HAP-1 (cell line): ENCODE results near the gene CPN1.
A peak's percentile ranks its signal among the peaks of the same experiment; 100 is the strongest.

Experiments used
- DNase-seq, 2 experiments: peaks; one replicate each; pipeline ENCODE4 v3.0.0-alpha.2; 2016 to 2020; ENCODE audit warnings: low spot score in 2 of 2
- H3K27me3 ChIP-seq: fragments of 250-450 bp; sonication (Bioruptor Pico); 2 replicates; pipeline ENCODE4 v1.5.1; 2020; ENCODE audit warnings: low read depth, mild to moderate bottlenecking, moderate library complexity
- H3K36me3 ChIP-seq: fragments of 250-450 bp; sonication (Bioruptor Pico); replicated peaks from 2 replicates; pipeline ENCODE4 v1.5.1; 2020; ENCODE audit warnings: mild to moderate bottlenecking
- H3K4me1 ChIP-seq: fragments of 250-450 bp; sonication (Bioruptor Pico); 2 replicates; pipeline ENCODE4 v1.5.1; 2020; ENCODE audit warnings: mild to moderate bottlenecking
- H3K4me3 ChIP-seq: fragments of 250-450 bp; sonication (Bioruptor Pico); 2 replicates; pipeline ENCODE4 v1.5.1; 2020; ENCODE audit warnings: mild to moderate bottlenecking, moderate library complexity
- H3K9me3 ChIP-seq: fragments of 250-450 bp; sonication (Bioruptor Pico); 2 replicates; pipeline ENCODE4 v1.5.1; 2020; ENCODE audit warnings: mild to moderate bottlenecking, moderate library complexity
- in situ Hi-C: fragments of 300-500 bp; cut with MboI; formaldehyde crosslinking; loops from 3 replicates; pipeline ENCODE4 v1.14.3; 2020; ENCODE audit warnings: low sequenced_read_pairs, inconsistent platforms, mixed read lengths

CPN1 gene

DNA sequence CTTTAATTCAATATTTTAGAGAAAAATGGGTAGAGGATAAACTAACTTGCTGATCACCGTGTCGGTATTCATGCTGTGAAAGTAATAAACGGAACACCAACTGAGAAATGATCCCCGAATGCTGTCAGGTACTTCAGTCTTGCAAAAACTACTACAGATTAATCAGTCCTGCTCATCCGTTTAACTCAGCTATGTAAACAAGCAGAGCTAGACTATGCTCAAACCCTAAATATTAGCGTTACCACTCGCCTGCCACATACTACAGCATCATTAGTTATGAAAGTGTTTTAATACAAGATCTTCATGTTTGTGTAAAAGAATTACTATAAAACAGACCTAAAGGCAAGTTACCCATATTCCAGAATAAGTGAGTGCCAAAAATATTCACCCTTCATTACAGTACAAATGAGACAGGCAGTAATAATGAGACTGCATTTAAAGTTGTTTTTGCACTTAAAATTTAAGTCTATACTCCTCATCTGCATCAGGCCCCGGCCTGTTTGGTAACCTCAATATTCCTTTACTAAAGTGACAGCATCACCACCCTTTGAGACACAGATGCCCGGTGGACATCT is 72.9 kb downstream of the CPN1 start:
- H3K27me3 ChIP-seq: no peaks in the 10 kb centered on the region
- peak overlapping the region; percentile 73 for H3K4me3 ChIP-seq
- no peak for DNase-seq
- in situ Hi-C loops: loop anchor here (10.0 kb wide), 1 partner anchor 94 kb away; no protein-coding TSS in a partner anchor
- no peaks in the 10 kb centered on the region for H3K36me3 ChIP-seq
- no peaks in the 10 kb centered on the region for H3K9me3 ChIP-seq
- H3K4me1 ChIP-seq: peaks cover 34% of the 10 kb centered on the region

DNA sequence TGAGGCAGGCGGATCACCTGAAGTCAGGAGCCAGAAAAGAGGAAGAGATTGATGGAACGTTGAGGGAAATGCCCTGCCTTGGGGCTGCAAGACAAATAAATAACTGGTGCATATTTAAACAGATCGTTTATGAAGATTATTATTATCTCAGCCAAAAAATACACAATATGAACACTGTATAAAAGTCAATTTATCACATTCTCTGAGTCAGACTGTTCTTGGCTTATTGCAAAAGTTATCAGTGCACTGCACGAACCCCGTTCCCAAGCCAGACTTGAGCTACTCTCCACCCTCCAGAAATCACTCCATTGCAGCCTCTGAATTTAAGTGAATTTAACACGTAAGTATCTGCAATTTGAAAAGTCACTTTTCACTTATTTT is 73.5 kb downstream of the CPN1 start:
- H3K4me3 ChIP-seq: peak overlapping the region; percentile 73
- H3K4me1 ChIP-seq: peaks cover 34% of the 10 kb centered on the region
- no peaks in the 10 kb centered on the region for H3K9me3 ChIP-seq
- in situ Hi-C loops: loop anchor here (10.0 kb wide), 1 partner anchor 93 kb away; no protein-coding TSS in a partner anchor
- no peaks in the 10 kb centered on the region for H3K27me3 ChIP-seq
- no peaks in the 10 kb centered on the region for H3K36me3 ChIP-seq
- DNase-seq: no peak

DNA sequence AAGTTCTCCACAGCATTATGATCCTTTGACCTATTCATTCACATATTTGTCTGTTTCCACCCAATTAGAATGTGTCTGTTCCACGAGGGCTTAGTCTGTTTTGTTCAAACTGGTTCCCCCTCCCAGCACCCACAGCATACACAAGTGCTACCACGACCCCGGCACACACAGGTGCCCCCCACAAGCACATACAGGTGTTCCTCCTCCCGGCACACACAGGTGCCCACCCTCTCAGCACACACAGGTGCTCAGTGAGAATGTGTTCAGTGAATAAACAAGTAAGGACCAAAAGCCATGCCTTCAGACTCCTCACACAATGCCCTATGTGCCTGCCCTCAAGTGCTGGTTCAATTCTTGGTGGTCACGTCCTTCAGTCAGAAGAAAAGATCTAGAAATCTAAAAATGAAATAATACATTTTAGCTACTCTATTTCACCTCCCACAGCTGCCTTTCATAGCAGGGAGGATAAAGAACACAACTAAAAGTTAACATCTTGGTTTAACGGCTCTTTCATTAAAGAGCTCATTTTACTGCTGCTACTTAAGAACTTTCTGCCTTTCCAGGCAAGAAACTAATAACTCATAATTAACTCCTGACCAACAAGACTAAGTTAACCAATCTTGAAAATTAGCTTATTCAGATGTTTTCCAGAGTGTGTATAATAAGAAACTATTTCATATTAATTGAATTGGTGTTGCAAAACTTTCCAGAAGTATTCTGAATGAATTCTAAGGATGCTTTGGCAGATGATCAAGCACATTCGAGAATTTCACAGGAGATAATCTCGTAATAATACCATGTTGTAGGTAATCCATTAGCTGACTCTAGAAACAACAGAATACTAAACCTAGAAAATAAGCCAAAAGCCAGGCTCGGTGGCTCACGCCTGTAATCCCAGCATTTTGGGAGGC is 74.2 kb downstream of the CPN1 start:
- no peaks in the 10 kb centered on the region for H3K27me3 ChIP-seq
- peaks cover 34% of the 10 kb centered on the region for H3K4me1 ChIP-seq
- H3K9me3 ChIP-seq: no peaks in the 10 kb centered on the region; the same call in 1 of the 2 replicates
- in situ Hi-C loops: loop anchor here (10.0 kb wide), 1 partner anchor 93 kb away; no protein-coding TSS in a partner anchor
- H3K4me3 ChIP-seq: peak overlapping the region; percentile 73
- DNase-seq: peak in 1 of 2 experiments; percentile 28
- no peaks in the 10 kb centered on the region for H3K36me3 ChIP-seq

DNA sequence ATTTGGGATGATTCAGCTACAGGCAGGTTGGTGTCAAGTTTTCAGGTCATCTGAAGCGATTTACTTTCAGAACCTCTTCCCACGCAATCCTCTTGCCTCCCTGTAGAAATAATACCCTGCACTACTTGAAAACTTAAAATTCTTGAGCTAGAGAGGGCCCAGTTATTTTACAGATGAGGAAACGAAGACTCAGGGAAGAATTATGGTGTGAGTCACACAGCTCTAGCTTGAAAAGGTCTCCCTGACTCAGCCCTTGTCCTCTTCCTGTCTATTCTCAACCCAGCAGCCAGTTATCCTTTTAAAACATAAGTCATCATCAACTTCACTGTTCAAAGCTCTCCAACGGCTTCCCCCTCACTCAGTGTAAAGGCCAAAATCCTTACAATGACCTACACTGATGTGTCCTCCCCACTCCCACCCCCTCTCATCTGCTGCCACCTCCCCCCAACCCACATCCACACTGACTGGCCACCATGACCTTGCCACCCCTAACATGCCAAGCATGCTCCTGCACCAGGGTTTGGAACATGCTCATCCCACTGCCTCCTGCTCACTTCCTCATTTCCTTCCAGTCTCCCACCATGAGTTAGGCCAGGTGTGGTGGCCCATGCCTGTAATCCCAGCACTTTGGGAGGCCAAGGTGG is 75.3 kb downstream of the CPN1 start:
- in situ Hi-C loops: loop anchor here (10.0 kb wide), 1 partner anchor 92 kb away; no protein-coding TSS in a partner anchor
- no peak for DNase-seq

DNA sequence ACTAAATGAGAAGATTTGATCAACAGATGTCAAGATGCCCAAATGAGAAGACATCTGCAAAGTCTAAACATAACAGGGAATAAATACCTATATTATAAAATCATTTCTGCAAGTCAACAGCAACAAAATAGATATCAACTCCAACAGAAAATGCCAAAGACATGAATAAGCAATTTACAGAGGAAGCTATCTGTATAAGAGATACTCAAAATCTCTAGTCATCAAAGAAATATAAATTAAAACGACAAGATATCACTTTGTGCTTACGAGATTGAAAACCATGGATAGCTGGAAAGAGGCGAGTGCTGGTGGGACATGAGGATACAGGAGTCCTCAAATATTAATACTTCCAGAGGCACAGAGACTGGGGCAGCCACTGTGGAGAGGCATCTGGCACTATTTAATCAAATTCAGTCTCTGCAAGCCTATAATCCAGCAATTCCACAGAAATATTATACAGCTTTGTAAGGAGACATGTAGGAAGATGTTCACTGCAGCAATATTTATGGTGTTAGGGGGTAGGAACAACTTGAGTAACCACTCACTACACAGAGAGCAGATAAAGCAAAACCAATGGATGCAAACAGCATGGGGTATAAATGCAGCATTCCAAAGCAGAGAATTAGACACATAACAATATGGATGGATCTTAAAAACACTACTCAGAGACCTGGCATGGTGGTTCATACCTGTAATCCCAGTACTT is 76.7 kb downstream of the CPN1 start:
- Histone ChIP-seq H3K27me3 (no peaks in the 10 kb centered on the region), H3K4me3 (no peak overlapping the region), H3K4me1 (peaks cover 32% of the 10 kb centered on the region), H3K36me3 (no peaks in the 10 kb centered on the region), H3K9me3 (no peaks in the 10 kb centered on the region; the same call in 1 of the 2 replicates)
- DNase-seq: no peak
- in situ Hi-C loops: loop anchor here (10.0 kb wide), 1 partner anchor 90 kb away; no protein-coding TSS in a partner anchor

More for the DNA sequence above, 75.3 kb downstream of the CPN1 start:
- no peaks in the 10 kb centered on the region for H3K27me3 ChIP-seq
- H3K4me1 ChIP-seq: peaks cover 34% of the 10 kb centered on the region
- H3K36me3 ChIP-seq: no peaks in the 10 kb centered on the region
- no peaks in the 10 kb centered on the region; the same call in 1 of the 2 replicates for H3K9me3 ChIP-seq
- H3K4me3 ChIP-seq: no peak overlapping the region

DNA sequence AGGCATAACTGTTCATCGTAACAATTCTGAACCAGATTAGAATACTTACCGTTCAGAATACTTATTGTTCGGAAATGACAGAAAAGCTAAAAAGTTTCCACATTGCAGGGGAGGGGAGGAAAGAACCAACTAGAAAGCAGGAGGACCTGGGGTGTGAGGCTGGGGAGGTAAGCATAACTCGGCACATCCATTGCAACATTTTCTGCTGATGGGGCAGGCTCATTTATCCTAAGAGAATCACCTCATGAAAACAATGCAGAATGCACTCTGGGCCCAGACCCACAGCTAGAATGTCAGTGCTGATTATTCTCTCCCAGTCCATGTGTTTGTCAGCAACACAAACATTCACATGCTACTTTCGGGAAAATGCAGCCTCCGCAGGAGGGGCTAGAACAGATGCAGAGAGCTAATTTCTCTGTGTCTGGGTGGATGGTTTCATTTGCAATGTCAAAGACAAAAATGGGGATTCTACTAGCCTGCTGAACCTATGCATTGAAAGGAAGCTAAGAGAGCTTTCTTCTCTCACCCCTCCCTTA is 81.5 kb downstream of the CPN1 start:
- H3K36me3 ChIP-seq: no peaks in the 10 kb centered on the region
- in situ Hi-C loops: loop anchor here (10.0 kb wide), 1 partner anchor 85 kb away; no protein-coding TSS in a partner anchor
- H3K9me3 ChIP-seq: no peaks in the 10 kb centered on the region; the same call in 1 of the 2 replicates
- H3K27me3 ChIP-seq: no peaks in the 10 kb centered on the region
- DNase-seq: no peak
- H3K4me1 ChIP-seq: peaks cover 6% of the 10 kb centered on the region; the same call in 1 of the 2 replicates
- no peak overlapping the region for H3K4me3 ChIP-seq

DNA sequence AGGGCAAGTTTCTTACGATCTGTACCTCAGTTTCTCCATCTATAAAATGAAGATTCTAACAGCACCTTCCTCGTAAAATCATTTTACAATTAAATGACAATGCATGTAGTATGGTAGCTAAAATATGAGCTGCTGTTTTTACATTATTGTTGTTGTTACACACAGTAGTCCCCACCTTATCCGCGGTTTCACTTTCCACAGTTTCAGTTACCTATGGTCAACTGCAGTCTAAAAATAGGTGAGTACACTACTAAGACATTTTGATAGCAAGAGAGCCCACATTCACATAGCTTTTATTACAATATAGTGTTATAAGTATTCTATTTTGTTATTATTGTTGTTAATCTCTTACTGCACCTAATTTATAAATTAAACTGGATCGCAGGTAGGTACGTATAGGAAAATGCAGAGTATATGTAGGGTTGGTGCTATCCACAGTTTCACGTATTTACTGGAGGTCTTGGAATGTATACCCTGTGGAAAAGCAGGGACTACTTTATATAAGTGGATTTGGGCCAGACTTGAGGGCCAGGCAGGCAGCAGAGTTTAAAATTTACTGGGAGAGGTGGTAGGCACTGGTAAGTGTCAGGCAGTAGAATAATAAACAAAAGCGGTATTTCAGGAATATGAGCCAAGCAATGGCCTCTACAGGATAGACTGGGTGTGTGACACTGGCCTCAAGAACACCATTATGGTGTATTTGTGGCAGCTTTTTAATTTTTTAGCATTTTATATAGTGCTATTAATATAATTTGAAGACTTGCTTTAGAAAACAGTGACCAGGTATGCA is 82.2 kb downstream of the CPN1 start:
- in situ Hi-C loops: loop anchor here (10.0 kb wide), 1 partner anchor 85 kb away; no protein-coding TSS in a partner anchor
- no peaks in the 10 kb centered on the region; the same call in 1 of the 2 replicates for H3K9me3 ChIP-seq

DNA sequence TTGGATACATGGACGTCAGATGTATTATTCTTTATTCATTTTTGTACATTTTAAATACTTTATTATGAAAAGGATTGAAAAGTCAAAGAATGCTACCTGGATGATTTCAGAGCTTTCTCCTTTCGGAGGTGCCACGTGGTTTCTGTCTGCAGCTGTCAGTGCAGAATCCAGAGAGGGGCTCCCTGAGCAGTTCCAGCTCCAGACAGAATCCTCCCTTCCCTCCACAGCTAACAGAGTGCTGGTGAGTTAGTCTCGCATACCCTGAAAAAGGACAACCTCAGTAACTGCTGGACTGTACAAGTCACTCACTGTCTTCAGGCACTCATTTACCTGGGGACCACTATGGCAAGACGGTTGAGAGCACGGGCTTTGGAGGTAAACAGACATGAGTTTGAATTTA is 82.8 kb downstream of the CPN1 start:
- H3K4me1 ChIP-seq: peaks cover 15% of the 10 kb centered on the region
- H3K4me3 ChIP-seq: no peak overlapping the region
- in situ Hi-C loops: no loop called here

More for the DNA sequence above, 82.2 kb downstream of the CPN1 start:
- Histone ChIP-seq H3K4me1 (peaks cover 8% of the 10 kb centered on the region), H3K27me3 (no peaks in the 10 kb centered on the region), H3K4me3 (no peak overlapping the region), H3K36me3 (no peaks in the 10 kb centered on the region)
- DNase-seq: no peak

DNA sequence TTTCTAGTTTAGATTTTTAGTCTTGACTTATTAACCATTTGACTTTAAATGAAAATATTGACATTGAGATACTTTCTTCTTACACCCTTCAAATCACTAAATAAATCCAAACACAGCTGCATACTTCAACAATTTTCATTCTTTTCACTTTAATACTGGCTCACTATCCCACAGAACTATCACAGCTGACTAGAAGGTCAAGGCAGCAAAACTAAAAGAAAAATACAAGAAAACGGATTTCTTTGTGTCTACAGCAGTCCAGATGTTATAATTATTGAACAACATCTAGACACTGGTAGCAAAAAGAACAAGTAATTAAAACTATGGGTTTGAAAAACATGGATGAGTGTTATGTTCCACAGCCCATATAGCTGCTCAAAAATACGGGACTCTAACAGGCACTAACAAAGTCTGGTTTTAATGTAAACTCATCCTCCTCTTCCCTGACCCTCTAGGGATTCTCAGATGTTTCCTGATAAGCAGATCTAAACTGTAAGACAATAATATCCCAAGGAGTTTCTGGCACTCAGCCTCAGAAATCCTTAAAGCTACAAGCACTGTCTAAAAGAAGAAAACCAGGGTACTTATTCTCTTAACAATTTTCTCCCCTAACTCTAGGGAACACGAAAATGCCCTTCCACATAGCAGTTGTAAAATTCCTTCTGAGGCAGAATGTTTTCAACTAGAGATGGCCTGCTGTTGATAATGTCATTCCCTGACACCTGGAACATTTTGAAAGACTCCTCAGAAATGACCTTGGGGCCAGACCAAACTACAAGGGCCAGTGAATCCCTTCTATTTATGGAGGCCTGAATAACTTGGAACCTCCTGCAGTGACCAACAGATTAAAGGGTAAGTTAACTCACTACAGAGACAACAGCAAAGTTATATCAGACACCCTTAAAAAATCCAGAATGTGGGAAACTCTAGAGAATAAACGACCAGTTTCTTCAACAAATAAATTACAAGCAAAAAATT is 84.7 kb downstream of the CPN1 start:
- Histone ChIP-seq H3K4me1 (peaks cover 16% of the 10 kb centered on the region), H3K4me3 (no peak overlapping the region), H3K36me3 (no peaks in the 10 kb centered on the region), H3K9me3 (no peaks in the 10 kb centered on the region), H3K27me3 (no peaks in the 10 kb centered on the region)
- DNase-seq: no peak
- in situ Hi-C loops: no loop called here

More for the DNA sequence above, 82.8 kb downstream of the CPN1 start:
- Histone ChIP-seq H3K9me3 (no peaks in the 10 kb centered on the region; the same call in 1 of the 2 replicates), H3K27me3 (no peaks in the 10 kb centered on the region), H3K36me3 (no peaks in the 10 kb centered on the region)
- DNase-seq: no peak

DNA sequence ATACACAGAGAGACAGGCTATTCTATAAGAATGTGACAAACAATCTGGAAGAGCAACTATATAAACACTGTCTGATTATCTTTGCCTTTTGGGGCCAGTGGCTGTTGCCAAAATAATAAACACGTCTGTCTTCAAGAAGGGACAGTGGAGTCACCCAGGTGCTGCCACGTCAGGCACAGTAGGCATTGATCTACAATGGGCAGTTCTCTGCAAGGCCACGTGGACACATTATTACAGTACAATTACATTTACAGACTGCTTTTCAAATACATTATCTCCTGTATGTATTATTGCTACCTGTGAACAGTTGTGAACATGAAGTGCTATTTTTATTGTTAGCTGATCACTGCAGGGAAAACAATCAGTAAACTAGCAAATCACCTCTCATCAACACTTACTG is 86.0 kb downstream of the CPN1 start:
- H3K4me3 ChIP-seq: no peak overlapping the region
- H3K36me3 ChIP-seq: no peaks in the 10 kb centered on the region
- in situ Hi-C loops: no loop called here
- DNase-seq: no peak
- H3K9me3 ChIP-seq: no peaks in the 10 kb centered on the region
- peaks cover 16% of the 10 kb centered on the region for H3K4me1 ChIP-seq
- no peaks in the 10 kb centered on the region for H3K27me3 ChIP-seq

DNA sequence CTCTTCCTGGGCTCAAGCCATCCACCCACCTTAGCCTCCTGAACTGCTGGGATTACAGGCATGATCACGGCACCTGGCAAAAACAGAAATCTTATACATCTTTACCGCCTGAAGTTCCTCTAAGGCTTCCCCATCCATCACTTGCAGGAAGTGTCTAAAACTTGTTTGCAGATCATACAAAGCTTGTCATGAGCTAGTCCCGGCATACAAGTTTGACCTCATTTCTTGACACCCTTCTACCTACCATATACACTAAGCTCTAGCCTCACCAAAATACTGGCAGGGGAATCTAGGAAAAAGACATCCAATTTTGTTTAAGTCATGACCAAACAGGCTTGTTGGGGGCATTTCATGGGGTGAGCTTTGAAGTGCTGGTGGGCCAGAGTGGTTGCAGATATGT is 86.4 kb downstream of the CPN1 start:
- no peak for DNase-seq
- no peaks in the 10 kb centered on the region for H3K36me3 ChIP-seq
- in situ Hi-C loops: no loop called here
- no peak overlapping the region for H3K4me3 ChIP-seq
- H3K27me3 ChIP-seq: no peaks in the 10 kb centered on the region
- no peaks in the 10 kb centered on the region for H3K9me3 ChIP-seq
- H3K4me1 ChIP-seq: peaks cover 16% of the 10 kb centered on the region
